ENCODE measurements around the gene CFAP74.

Gene CFAP74

DNA sequence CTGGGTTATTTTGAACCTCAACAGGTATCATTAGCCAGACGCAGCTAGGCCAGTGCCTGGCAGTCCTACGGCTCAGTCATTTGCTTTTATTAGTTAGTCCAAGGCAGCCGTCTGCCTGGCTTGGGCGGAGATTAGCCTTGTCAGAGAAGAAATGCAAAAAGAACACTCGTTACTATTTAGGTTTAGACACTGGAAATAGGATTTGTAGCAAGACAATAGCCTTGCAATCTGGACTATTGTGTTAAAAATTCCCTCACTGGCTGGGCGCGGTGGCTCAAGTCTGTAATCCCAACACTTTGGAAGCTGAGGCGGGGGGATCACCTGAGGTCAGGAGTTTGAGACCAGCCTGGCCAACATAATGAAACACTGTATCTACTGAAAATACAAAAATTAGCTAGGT lies 35.7 kb upstream of the CFAP74 start:
- DNase-seq = no peak

GRCh38 chr1:2038229-2038628 lies 34.6 kb upstream of the CFAP74 start:
- DNase-seq = no peak

DNA sequence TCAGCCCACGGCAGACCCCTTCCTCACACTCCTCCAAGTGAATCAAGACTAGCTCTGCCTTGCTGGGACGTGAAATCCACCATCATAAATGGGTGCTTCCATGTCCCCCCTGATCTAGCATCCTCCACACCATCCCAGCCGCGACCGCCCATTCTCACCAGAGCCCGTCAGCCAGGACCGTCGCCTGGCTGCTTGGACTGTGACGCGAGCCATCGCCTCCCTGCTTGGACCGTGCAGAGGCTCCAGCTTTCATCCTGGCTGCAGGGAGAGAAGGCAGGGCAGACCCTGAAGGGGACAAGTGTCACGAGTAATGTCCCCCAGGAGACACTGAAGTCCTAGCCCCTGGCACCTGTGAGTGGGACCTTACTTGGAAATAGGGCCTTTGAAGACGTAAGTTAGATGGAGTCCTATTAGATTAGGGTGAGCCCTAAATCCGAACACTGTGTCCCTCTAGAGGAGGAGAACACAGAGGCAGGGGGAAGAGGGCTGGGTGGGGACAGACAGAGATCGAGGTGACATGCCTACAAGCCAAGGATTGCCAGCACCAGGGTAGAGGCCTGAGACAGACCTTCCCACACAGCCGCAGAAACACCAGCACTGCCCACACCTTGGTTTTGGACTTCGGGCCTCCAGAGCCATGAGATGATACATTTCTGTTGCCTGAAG lies 33.9 kb upstream of the CFAP74 start:
- no peak for DNase-seq

GRCh38 chr1:2036287-2036686 lies 32.7 kb upstream of the CFAP74 start:
- DNase-seq = no peak

GRCh38 chr1:2033165-2033564 lies 29.6 kb upstream of the CFAP74 start:
- DNase-seq = no peak

- DNase-seq = no peak
These were observed 29.2 kb upstream of the CFAP74 start for GRCh38 chr1:2032737-2033136.

DNA sequence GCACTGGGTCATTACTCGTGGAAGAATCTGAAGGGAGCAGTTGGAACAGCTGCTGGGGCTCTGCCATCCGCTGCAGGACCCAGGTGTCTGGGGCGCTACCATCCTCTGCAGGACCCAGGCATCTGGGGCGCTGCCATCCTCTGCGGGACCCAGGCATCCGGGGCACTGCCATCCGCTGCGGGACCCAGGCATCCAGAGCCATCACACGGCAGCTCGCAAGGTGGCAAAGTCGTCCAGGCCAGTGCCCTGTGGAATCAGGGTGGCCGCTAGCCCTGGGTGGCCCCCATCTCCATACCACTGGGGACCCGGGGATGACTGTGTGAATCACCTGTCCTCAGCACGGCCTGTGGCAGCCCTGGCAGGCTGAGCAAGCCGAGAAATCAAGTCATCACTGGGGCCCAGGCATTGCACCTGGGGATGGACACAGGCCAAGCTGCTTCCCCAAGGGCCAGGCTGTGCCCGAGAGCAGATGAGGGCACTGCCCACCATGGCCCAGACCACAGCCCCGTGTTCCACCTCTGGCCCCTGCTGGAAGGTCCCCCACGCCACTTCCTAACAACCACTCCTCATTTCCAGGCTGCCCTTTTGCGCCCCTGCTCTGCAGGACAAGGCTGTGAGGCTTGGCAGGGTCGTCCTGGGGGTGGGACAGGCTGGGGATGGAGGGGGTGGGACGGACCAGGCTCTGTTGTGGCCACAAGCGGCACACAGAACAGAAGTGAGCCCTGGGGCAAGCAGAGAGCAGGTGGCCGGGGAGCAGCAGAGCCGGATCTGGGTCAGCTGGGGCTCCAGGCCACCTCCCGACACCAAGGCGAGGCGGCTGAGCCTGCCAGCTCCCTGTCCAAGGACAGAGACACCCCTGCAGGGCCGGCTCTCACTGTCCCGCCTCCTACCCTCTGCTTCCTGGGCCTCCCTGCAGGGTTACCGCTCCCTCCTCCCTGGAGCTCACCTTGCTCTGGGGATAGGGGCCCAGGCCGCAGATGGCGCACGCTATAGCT lies 28.3 kb upstream of the CFAP74 start:
- DNase-seq = no peak

GRCh38 chr1:2030076-2030871 lies 26.7 kb upstream of the CFAP74 start:
- DNase-seq = no peak

GRCh38 chr1:2029561-2029960 lies 26.0 kb upstream of the CFAP74 start:
- DNase-seq = no peak

DNA sequence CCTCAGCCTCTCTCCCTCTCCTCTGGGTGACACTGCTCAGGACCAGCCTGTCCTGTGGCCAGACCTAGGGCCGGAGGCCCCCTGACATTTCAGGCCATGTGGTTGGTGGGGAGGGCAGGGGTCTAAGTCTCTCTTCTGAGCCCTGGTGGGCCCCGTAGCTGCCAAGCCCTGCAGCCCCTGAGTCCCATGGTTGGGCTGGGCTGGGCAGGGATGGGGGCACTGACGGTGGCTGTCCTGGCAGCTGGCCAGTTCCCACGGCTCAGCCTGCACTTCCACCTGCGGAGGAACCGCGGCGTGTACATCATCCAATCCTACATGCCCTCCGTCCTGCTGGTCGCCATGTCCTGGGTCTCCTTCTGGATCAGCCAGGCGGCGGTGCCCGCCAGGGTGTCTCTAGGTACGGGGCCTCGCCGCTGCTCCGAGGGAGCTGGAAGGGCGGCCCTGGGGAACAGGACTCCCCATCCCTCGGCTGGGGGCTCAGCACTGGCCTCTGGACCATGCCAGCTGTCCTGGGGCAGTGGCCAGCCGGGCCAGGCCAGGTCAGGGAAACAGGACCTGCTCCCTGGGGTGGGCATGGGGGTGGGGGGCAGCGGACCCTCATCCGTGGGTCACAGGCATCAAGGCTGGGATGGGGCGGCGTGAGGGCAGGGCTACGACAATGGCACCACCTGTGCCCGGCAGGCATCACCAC lies 25.4 kb upstream of the CFAP74 start:
- no peak for DNase-seq

GRCh38 chr1:2027961-2028583 lies 24.5 kb upstream of the CFAP74 start:
- DNase-seq = no peak

- no peak for DNase-seq
These were observed 21.9 kb upstream of the CFAP74 start for GRCh38 chr1:2025491-2025981.

DNA sequence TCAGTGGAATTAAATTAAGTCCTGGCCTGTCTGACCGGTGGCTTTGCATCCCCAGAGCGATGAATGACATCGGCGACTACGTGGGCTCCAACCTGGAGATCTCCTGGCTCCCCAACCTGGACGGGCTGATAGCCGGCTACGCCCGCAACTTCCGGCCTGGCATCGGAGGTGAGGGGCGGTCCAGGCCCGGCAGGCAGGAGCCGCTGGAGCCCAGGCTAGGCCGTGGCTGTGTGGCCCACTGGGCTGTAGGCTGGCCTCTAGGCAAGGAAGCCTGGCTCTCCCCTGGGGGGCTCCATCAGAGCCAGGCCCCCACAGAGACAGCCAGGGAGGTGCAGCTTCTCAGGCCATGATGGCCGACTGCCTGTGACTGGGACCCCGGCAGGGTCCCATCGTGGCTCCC lies 21.3 kb upstream of the CFAP74 start:
- no peak for DNase-seq

- DNase-seq = no peak
These were observed 20.9 kb upstream of the CFAP74 start for GRCh38 chr1:2024451-2024850.

GRCh38 chr1:2023187-2023586 lies 19.6 kb upstream of the CFAP74 start:
- peak in 1 of 2 experiments; percentile 62 for DNase-seq

DNA sequence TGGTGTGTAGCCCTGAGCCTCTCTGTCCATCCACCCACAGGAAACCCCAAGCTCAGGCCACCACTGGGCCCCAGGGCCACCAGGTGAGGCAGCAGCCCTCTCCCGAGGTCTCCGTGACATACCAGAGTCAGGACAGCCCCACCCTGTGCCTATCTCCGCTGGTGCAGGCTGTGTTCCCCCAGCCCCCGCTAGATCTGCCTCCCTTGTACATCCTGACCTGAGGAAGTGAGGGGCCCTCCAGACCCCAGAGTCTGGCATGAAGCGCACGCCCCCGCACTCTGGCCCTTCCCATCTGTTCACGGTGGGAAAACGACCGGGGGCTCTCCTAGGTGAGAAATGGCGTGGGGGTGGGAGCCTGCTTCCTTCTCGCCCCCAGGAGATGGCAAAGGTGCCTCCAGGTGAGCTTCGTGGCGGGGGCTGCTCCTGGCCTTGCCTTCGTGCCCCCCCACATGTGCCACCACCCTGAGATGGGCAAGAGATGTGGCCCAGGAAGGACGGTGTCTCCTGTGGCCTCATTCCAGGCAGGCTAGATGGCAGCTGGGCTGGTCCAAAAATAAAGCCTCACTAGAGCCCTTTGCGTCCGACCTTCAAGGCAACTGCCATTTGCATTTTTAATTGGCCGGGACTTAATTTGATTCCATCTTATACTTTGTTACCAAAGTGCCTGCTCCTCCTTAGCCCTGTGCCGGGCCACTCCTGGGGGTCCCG lies 18.6 kb upstream of the CFAP74 start:
- no peak for DNase-seq

DNA sequence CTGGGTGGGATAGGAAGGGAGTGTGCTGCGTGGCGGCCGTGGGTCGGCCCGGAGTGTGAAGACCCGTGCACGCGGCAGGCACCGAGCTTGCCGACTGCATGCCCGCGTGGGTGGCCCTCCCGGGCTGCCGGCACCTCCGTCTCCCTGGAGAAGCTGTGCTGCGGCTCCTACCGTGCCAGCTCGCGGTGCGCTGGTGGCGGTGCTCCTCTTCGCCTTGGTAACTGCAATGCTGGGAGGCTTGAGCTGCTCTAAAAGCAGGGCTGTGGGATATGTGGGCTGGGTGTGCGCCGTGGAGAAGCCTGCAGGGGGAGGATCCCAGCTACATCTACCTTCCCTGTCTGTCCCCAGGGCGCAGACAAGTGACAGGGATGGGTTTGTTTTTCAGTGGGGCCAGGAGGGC lies 18.0 kb upstream of the CFAP74 start:
- DNase-seq = peak in 1 of 2 experiments; percentile 50

DNA sequence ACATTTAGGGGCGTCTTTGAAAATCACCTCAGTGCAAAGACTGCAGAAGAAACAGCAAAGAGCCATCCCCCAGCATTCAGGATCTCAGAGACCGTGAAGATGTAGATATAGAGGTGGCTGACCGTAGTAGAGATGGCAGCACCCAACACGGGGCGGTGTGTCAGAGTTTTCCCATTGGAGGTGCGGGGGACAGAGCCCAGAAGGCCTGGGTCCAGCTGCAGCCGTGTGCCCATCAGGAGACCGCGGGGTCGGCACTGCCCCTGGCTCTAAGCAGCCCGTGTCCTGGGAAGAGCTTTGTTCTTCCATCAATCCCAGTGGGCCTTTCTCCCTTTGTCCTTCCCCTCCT lies 16.7 kb upstream of the CFAP74 start:
- DNase-seq = no peak

DNA sequence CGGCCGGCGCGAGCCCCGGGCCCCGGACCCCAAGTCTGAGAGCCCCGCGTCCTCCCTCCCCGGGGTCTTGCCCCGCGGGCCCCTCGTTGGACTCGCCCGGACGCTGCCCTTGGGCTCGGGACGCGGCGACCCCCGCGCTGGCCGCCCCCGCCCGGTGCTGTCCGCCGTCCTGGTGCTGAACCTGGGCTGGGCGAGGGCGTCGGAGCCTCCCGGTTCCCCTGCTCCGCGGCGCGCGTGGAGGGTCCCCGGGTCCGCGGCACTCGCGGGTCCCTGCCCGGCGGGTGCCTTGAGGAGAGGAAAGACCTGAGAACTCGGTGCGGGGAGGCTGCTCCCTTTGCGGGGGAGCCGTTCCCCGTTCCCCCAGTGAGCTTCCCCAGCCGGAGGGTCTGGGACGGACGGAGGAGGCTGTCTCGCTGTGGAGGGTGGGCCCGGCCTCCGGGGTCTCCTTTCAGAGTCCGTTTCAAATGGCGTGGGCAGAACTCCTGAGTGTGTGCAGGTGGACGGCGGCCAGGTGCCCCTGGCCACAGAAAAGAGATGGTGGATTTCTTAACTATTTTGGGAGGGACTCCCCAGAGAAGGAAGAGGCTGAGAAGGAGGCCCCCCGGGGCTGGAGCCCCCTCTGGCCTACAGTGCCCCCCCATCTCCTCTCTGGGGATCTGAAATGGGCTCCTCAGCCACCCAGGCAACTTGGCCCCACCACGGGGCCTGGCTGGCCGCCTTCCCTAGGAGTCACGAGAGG lies 16.2 kb upstream of the CFAP74 start:
- no peak for DNase-seq

DNA sequence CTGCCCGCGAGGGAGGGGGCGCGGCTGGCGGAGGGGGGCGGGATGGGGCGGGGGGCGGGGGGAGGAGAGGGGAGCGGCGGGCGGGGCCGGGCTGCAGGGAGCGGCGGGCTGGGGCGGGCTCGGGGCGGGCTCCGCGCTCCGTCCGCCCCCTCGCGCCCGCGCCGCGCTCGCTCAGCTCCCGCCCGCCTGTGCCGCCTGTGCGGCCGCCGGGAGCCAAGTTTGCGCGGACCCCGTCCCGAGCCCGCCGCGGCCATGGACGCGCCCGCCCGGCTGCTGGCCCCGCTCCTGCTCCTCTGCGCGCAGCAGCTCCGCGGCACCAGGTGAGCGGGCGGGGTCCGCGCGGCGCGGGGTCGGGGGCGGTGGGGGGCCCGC lies 15.6 kb upstream of the CFAP74 start, which contains the start of gene GABRD:
Gene GABRD, plus strand, starts transcription at position 174 of the 372 bp plus-strand sequence. Its CDS starts 79 bp downstream, at position 253.
- DNase-seq = peak in 1 of 2 experiments; percentile 59

Measured in NCI-H526 (cell line).